ENCODE results near the gene OPN3. TPM values are rescaled to one million over a fixed set of nuclear protein-coding genes. Genes with fewer than 3 reads are reported as not detected.

OPN3 gene
- polyA plus RNA-seq, 2 of the 4 experiments (the other 2 are of a cell fraction): 41.0 to 144 TPM

- no peak for DNase-seq (ENCODE audit: low read depth in 1 of 2, low spot score in 1 of 2)
- POLR2A ChIA-PET: no interaction called here
- Histone ChIP-seq H3K4me1 (peaks cover 47% of the 10 kb centered on the region), H3K27ac (no peak overlapping the region), H3K9me3 (no peaks in the 10 kb centered on the region), H3K4me2 (no peak overlapping the region), H3K4me3 (no peak overlapping the region)
- 83% methylated on average over 5 of the region's 5 CpGs for WGBS (ENCODE audit: missing lambda C conversion rate)
- no peak for ATAC-seq
- TF ChIP-seq HES2 (IDR thresholded peaks at IDR 0.05): no peak
- no peak for TF ChIP-seq TP53 (CRISPR knock-in tag; IDR thresholded peaks at IDR 0.05)
- no peak for TF ChIP-seq MAX (IDR thresholded peaks at IDR 0.05)
- TF ChIP-seq MAZ (IDR thresholded peaks at IDR 0.05; ENCODE audit: borderline replicate concordance, low read depth, low read length): no peak
- TF ChIP-seq MAFK (IDR thresholded peaks at IDR 0.05; ENCODE audit: partially characterized antibody): no peak
- FAIRE-seq: no peak
- CTCF ChIA-PET: interaction anchor here (5.1 kb wide), 1 partner anchor 12 kb away, joined by 66 read pairs; no protein-coding TSS in a partner anchor
Observed at GRCh38 chr1:241622669-241623068, 17.5 kb downstream of the OPN3 start.

GRCh38 chr1:241617426-241617825 lies 22.7 kb downstream of the OPN3 start:
- Histone ChIP-seq H3K4me1 (peaks cover 80% of the 10 kb centered on the region), H3K27ac (peak overlapping the region; percentile 89 to 90), H3K9me3 (no peaks in the 10 kb centered on the region), H3K4me2 (peak overlapping the region; percentile 94; the same call in 2 of the 3 replicates), H3K4me3 (no peak overlapping the region)
- DNase-seq (ENCODE audit: low read depth in 1 of 2, low spot score in 1 of 2): no peak
- no peak for TF ChIP-seq KDM5A (IDR thresholded peaks at IDR 0.05)
- TF ChIP-seq NR3C1 (IDR thresholded peaks at IDR 0.05): no peak
- no peak for TF ChIP-seq EP300 (IDR thresholded peaks at IDR 0.05)
- TF ChIP-seq ZFP36 (IDR thresholded peaks at IDR 0.05; ENCODE audit: borderline replicate concordance, partially characterized antibody): no peak
- no peak for TF ChIP-seq CHD2 (IDR thresholded peaks at IDR 0.05; ENCODE audit: low read length, partially characterized antibody)
- TF ChIP-seq CTCF (IDR thresholded peaks at IDR 0.05): no peak
- no peak for TF ChIP-seq FOSL2 (IDR thresholded peaks at IDR 0.05)
- TF ChIP-seq FOSL2 (CRISPR knock-in tag; IDR thresholded peaks at IDR 0.05): no peak
- no peak for TF ChIP-seq RARB (CRISPR knock-in tag; IDR thresholded peaks at IDR 0.05)
- TF ChIP-seq USF2 (IDR thresholded peaks at IDR 0.05): no peak
- TF ChIP-seq HOXB5 (CRISPR knock-in tag; IDR thresholded peaks at IDR 0.05): no peak
- WGBS (ENCODE audit: missing lambda C conversion rate): 95% methylated on average over 7 of the region's 7 CpGs
- ChIA-PET CTCF (interaction anchor here (1.2 to 3.5 kb wide), 4 partner anchors 10 to 279 kb away, joined by 3 to 23 read pairs (median 4); no protein-coding TSS in a partner anchor), POLR2A (no interaction called here)
- FAIRE-seq: no peak
- ATAC-seq: no peak

- peaks cover 93% of the 10 kb centered on the region for H3K4me1 ChIP-seq
- FAIRE-seq (peak; percentile 84), ATAC-seq (peak; percentile 86 to 88), DNase-seq (ENCODE audit: low read depth in 1 of 2, low spot score in 1 of 2) (peak; percentile 90 to 94)
- 0 out of 3 replicates have a peak overlapping the region, but pooled peaks have one; percentile 22 for H3K4me3 ChIP-seq
- CTCF ChIA-PET: interaction anchor here (1.0 to 3.6 kb wide), 6 partner anchors 10 to 219 kb away, joined by 3 to 23 read pairs (median 4); partner anchors contain the start of gene KMO
- WGBS (ENCODE audit: missing lambda C conversion rate): 2% methylated on average over 8 of the region's 8 CpGs
- peak overlapping the region; percentile 94 for H3K4me2 ChIP-seq
- H3K9me3 ChIP-seq: no peaks in the 10 kb centered on the region
- POLR2A ChIA-PET: interaction anchor here (1.0 to 1.6 kb wide), 4 partner anchors 10 to 83 kb away, joined by 3 to 9 read pairs (median 4); partner anchors contain the start of genes CHML, KMO and OPN3
- peak overlapping the region; percentile 89 to 90 for H3K27ac ChIP-seq
- TF ChIP-seq POLR2AphosphoS2 (conservative IDR thresholded peaks at IDR 0.05; ENCODE audit: low read length): no peak
- TF ChIP-seq HMGXB4 (CRISPR knock-in tag; IDR thresholded peaks at IDR 0.05; ENCODE audit: borderline replicate concordance): no peak
- TF ChIP-seq KDM5A (IDR thresholded peaks at IDR 0.05): no peak
- no peak for TF ChIP-seq REST (IDR thresholded peaks at IDR 0.05)
- no peak for TF ChIP-seq EHF (CRISPR knock-in tag; IDR thresholded peaks at IDR 0.05)
- TF ChIP-seq SMC3 (IDR thresholded peaks at IDR 0.05): peak; percentile 21; the same call in 1 of the 3 replicates
- TF ChIP-seq MAX (IDR thresholded peaks at IDR 0.05): peak; percentile 76
- TF ChIP-seq BHLHE40 (IDR thresholded peaks at IDR 0.05; ENCODE audit: low read depth, low read length): no peak
- TF ChIP-seq RNF2 (IDR thresholded peaks at IDR 0.05; ENCODE audit: borderline replicate concordance, low read depth): no peak
Observed at GRCh38 chr1:241615043-241615974, 24.9 kb downstream of the OPN3 start.
